GM12873 (cell line): ENCODE results near the gene NDE1.
A peak's percentile ranks its signal among the peaks of the same experiment; 100 is the strongest.

Experiments used
- CTCF ChIP-seq: IDR thresholded peaks from 2 replicates; pipeline ENCODE4 v1.5.1; 2012; ENCODE audit warnings: low read depth, mild to moderate bottlenecking, moderate library complexity, low read length, control low read depth; ENCODE audit not compliant: insufficient read depth; ENCODE audit errors: missing control alignments

NDE1 gene

GRCh38 chr16:15672514-15673167 is 22.6 kb downstream of the NDE1 start:
- no peak for TF ChIP-seq CTCF

DNA sequence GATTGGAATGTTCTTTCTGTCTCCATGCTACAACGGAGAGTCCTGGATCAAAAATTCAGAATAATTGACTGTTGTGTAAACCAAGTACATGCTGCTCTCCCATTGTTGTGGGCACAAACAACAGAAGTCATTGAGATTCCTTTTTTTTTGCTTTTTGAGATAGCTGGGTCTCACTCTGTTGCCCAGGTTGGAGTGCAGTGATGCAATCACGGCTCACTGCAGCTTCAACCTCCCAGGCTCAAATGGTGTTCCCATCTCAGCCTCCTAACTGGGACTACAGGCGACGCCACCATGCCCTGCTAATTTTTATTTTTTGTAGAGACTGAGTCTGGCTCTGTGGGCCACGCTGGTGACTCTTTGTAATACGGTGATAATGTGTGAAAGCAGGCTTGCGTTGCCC is 24.5 kb downstream of the NDE1 start:
- no peak for TF ChIP-seq CTCF

- TF ChIP-seq CTCF, result no peak
Measured at GRCh38 chr16:15676506-15676905, 26.5 kb downstream of the NDE1 start.

DNA sequence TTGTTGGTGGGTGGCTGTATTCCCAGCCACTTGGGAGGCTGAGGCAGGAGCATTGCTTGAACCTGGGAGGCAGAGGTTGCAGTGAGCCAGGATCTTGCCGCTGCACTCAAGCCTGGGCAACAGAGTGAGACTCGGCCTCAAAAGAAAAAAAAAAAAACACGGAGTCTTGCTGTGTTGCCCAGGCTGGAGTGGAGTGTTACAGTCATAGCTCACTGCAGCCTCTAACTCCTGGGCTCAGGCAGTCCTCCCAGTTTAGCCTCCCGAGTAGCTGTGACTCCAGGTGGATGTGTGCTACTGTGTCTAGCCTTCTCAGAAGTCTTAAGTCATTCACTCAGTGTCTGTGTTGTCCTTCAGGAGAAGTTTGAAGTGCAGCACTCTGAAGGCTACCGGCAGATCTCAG is 27.4 kb downstream of the NDE1 start:
- no peak for TF ChIP-seq CTCF

DNA sequence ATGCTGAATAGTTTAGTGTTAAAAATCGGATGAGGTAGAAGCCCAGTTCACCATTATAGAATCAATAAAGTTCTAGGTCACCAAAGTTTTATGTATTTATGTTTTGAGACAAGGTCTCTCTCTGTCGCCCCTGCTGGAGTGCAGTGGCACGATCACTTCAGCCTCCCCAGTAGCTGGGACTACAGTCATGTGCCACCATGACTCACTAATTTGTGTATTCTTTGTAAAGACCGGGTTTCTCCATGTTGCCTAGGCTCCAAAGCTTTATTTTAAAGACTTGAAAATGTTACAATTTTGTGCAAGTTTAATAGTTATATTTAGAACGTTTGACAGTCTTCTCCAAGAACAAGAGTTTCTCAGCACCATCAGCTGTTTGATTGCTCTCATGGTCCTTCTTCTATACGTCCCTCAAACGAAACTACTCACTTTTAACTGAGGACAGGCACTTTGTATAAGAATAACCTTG is 32.1 kb downstream of the NDE1 start:
- peak; percentile 62 for TF ChIP-seq CTCF

DNA sequence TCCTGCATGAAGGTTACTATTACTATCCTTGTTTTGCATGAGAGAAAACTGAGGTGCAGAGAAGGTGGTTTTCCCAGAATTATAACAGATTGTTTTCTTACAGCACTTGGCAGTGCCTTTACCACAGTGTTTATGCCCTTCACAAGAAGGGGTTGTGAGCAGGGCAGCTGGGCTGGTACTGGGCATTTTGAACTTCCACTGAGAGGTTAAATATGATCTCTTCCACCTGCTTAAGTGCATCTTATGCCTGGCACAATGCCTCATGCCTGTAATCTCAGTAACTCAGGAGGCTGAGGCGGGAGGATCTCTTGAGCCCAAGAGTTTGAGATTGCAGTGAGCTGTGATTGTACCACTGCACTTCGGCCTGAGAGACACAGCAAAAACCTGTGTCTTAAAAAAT is 36.2 kb downstream of the NDE1 start:
- no peak for TF ChIP-seq CTCF

- TF ChIP-seq CTCF, result no peak
Measured at GRCh38 chr16:15689290-15689689, 39.2 kb downstream of the NDE1 start.

DNA sequence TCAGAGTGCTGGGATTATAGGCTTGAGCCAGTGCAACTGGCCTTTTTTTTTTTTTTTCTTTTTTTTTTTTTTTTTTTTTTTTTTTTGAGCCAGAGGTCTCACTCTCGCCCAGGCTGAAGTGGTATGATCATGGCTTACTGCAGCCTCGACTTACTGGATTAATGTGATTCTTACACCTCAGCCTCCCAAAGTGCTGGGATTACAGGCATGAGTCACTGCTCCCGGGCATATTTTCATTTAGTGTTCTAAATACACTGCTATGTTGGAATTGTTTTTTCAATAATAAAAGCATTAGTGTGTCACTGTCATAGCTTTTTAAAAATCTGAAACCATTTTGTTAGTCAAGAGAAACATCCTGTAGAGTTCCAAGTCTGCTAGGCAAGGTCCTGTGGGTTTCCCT is 40.3 kb downstream of the NDE1 start:
- TF ChIP-seq CTCF, result no peak
